Ascending aorta (tissue), 2 donors: Measurements from ENCODE around the gene UMOD. TPM values are rescaled to one million over a fixed set of nuclear protein-coding genes. Genes with fewer than 3 reads are reported as not detected.

ENCODE experiments used
- DNase-seq, 2 donors: peaks; one replicate each; pipeline ENCODE4 v3.0.0-alpha.2; 2019; ENCODE audit warnings: low spot score in 2 of 2
- H3K27ac ChIP-seq, 2 donors: fragments of 200-600 bp; sonication (generic); one replicate each; pipeline ENCODE4 v1.5.1; 2016 to 2017; ENCODE audit warnings: mild to moderate bottlenecking in 1 of 2
- H3K27me3 ChIP-seq: fragments of 200-600 bp; sonication (generic); one replicate; pipeline ENCODE4 v1.5.1; 2017
- H3K36me3 ChIP-seq, 2 donors: fragments of 200-600 bp; sonication (generic); one replicate each; pipeline ENCODE4 v1.5.1; 2016
- H3K4me1 ChIP-seq, 2 donors: fragments of 200-600 bp; sonication (generic); one replicate each; pipeline ENCODE4 v1.5.1; 2016 to 2017; ENCODE audit warnings: mild to moderate bottlenecking in 1 of 2
- H3K4me3 ChIP-seq, 2 donors: fragments of 200-600 bp; sonication (generic); one replicate each; pipeline ENCODE4 v1.5.1; 2016 to 2017; ENCODE audit warnings: mild to moderate bottlenecking in 1 of 2
- H3K9me3 ChIP-seq, 2 donors: fragments of 200-600 bp; sonication (generic); one replicate each; pipeline ENCODE4 v1.5.1; 2016
- CTCF ChIP-seq, 3 experiments: fragments of 200-600 bp in 2 of 3; fragments of 450-650 bp in 1 of 3; sonication (generic) in 2 of 3; IDR thresholded peaks; one replicate each; pipeline ENCODE4 v1.5.1; 2016 to 2019; ENCODE audit warnings: antibody characterized with exemption in 3 of 3, mild to moderate bottlenecking in 1 of 3, moderate library complexity in 1 of 3
- intact Hi-C: fragments of 100-400 bp; cut with DNase I; formaldehyde crosslinking; loops from one replicate; pipeline ENCODE4 v1.15.1; 2023
- total RNA-seq: library from RNA; depleted of rRNA; stranded (reverse); fragments of >200 nt; gene quantifications from one replicate; pipeline ENCODE4 v1.1.0, GENCODE V29; 2016

UMOD gene
- total RNA-seq, 1 donor from 2014 or later, result not detected

- no peaks in the 10 kb centered on the region for H3K4me1 ChIP-seq
- intact Hi-C loops, result no loop called here
- TF ChIP-seq CTCF (IDR thresholded peaks at IDR 0.05), result no peak
- no peak overlapping the region for H3K4me3 ChIP-seq
- no peak overlapping the region for H3K27ac ChIP-seq
- no peaks in the 10 kb centered on the region for H3K27me3 ChIP-seq
- no peaks in the 10 kb centered on the region for H3K36me3 ChIP-seq
- H3K9me3 ChIP-seq, result no peaks in the 10 kb centered on the region
- DNase-seq, result no peak
Measured at GRCh38 chr16:20347666-20348364, 4.7 kb downstream of the UMOD start.

GRCh38 chr16:20344611-20345010 lies 7.9 kb downstream of the UMOD start:
- H3K4me3 ChIP-seq, result no peak overlapping the region
- H3K9me3 ChIP-seq, result no peaks in the 10 kb centered on the region
- intact Hi-C loops, result no loop called here
- no peak for TF ChIP-seq CTCF (IDR thresholded peaks at IDR 0.05)
- H3K27ac ChIP-seq, result no peak overlapping the region
- DNase-seq, result no peak
- no peaks in the 10 kb centered on the region for H3K27me3 ChIP-seq
- H3K4me1 ChIP-seq, result no peaks in the 10 kb centered on the region
- no peaks in the 10 kb centered on the region for H3K36me3 ChIP-seq

GRCh38 chr16:20339744-20340143 lies 12.8 kb downstream of the UMOD start:
- Histone ChIP-seq H3K4me3 (no peak overlapping the region), H3K4me1 (no peaks in the 10 kb centered on the region), H3K36me3 (no peaks in the 10 kb centered on the region), H3K9me3 (no peaks in the 10 kb centered on the region), H3K27ac (no peak overlapping the region), H3K27me3 (no peaks in the 10 kb centered on the region)
- DNase-seq, result no peak
- intact Hi-C loops, result no loop called here
- TF ChIP-seq CTCF (IDR thresholded peaks at IDR 0.05), result no peak

GRCh38 chr16:20336955-20337354 lies 15.6 kb downstream of the UMOD start:
- H3K36me3 ChIP-seq, result no peaks in the 10 kb centered on the region
- no peak overlapping the region for H3K4me3 ChIP-seq
- no peaks in the 10 kb centered on the region for H3K9me3 ChIP-seq
- TF ChIP-seq CTCF (IDR thresholded peaks at IDR 0.05), result no peak
- intact Hi-C loops, result no loop called here
- DNase-seq, result no peak
- H3K27ac ChIP-seq, result no peak overlapping the region
- H3K4me1 ChIP-seq, result no peaks in the 10 kb centered on the region
- no peaks in the 10 kb centered on the region for H3K27me3 ChIP-seq

GRCh38 chr16:20334396-20334795 lies 18.1 kb downstream of the UMOD start:
- no peak overlapping the region for H3K4me3 ChIP-seq
- no peaks in the 10 kb centered on the region for H3K9me3 ChIP-seq
- TF ChIP-seq CTCF (IDR thresholded peaks at IDR 0.05), result no peak
- no peak for DNase-seq
- H3K27ac ChIP-seq, result no peak overlapping the region
- intact Hi-C loops, result no loop called here
- H3K36me3 ChIP-seq, result no peaks in the 10 kb centered on the region
- no peaks in the 10 kb centered on the region for H3K27me3 ChIP-seq
- no peaks in the 10 kb centered on the region for H3K4me1 ChIP-seq

GRCh38 chr16:20333120-20333519 lies 19.4 kb downstream of the UMOD start:
- Histone ChIP-seq H3K27me3 (no peaks in the 10 kb centered on the region), H3K27ac (no peak overlapping the region), H3K36me3 (no peaks in the 10 kb centered on the region), H3K4me3 (no peak overlapping the region), H3K4me1 (no peaks in the 10 kb centered on the region), H3K9me3 (no peaks in the 10 kb centered on the region)
- TF ChIP-seq CTCF (IDR thresholded peaks at IDR 0.05), result no peak
- intact Hi-C loops, result no loop called here
- no peak for DNase-seq
